GM20431 (cell line): ENCODE measurements around the gene NXPH4.

Source experiments
- in situ Hi-C: fragments of 300-500 bp; cut with MseI, MboI; formaldehyde crosslinking; loops from one replicate; pipeline ENCODE4 v1.15.0; 2020; ENCODE audit warnings: low sequenced_read_pairs; ENCODE audit not compliant: unreplicated experiment

Gene NXPH4

DNA sequence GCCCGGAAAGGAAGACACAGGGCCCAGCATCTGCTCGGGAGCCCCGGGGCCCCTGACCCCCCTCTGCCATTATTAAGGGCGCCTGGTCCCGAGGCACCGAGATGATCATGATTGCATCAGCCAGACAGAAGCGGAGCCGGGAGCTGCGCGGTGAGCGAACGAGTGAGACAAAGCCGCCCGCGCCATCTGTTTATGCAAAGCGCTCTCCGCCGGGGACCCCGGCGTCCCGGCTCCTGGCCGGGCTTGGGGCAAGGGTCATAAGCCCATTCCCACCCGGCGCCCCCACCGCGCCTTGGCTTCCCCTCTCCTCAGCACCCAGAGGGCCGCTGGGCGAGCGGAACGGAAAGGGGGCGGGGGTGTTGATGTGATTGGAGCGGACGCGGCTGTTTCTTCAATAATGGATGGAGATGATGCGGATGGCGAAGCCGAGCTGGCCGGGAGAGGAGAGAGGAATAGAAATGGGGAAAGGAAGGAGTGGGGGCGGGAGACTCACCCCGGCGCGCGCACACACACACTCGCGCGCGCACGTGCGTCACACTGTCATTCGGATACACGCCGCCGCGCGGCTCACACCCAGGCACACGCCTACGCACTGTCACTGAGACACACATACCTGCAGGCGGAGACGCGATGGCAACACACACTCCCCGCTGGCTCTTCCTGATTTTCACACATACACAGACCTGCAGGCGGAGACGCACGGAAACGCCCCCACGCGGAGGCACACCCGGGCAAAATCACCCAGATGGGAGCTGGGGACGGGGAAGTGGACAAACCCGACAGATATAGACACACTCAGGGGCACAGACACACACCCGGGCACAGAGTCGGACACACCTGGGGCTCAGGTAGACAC, 23.7 kb downstream of the NXPH4 start:
- in situ Hi-C loops, result no loop called here

DNA sequence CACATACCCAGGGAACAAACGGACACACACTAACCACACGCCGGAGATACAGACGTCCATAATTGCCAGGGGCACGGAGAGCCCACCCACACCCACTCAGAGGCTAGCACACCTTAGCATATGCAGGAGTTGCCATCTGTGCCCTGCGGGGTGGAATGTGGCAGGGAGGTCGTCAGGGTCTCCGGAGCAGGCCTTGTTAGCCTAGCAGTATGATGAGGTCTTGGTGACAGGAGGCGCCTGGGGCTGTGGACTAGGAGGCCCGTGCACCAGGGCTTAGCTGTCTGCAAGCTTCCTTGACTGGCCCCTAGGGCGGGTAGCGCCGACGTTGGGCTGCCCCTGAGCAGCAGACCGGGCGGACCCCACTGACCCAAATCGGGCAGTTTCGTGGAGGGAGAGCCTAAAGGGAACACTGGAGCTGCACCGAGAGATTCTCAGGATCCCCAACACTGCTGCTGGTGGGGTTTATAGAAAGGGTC, 24.4 kb downstream of the NXPH4 start:
- in situ Hi-C loops, result no loop called here

DNA sequence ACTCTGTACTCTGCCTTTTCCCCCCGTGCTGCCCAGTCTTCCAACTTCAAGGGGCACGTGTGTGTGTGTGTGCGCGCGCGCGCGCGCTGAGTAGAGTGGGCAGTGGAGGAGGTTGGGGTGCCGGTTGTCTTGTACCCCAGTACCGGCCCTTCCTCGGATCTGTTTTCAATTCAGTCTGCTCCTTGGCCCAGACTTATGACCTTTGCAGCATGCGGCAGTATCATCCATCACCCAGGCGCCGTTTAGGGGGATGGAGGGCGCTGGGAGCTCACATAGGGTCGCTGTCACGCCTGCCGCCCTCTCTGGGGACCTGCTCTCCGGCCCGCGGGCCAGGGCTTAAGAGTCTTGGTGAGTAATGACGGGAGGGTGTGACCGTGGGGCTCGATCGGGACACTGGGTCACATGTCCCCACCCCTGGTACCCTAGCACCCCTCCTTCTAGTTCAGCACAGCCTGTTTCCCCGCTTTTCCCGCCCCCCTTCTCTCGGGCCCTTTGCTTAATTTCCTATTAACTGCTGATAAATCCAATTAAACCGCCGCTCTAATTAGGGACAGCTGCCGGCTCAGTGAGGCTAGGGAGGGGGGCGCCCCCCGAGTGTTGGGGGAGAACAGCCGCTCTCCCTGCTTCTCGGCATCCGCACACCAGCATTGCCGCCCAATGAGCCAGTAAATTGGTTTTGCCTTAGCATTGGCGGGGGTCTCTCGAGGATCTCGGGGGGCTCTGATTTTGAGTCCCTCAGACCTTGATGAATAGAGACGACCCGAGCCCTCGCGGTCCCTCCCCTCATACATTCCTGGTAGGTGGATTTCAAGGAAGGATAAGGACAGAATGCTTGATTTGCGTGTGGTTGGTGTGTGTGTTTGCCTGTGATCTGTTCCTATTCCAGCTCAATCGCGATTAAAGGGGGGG, 25.1 kb downstream of the NXPH4 start:
- in situ Hi-C loops, result no loop called here

DNA sequence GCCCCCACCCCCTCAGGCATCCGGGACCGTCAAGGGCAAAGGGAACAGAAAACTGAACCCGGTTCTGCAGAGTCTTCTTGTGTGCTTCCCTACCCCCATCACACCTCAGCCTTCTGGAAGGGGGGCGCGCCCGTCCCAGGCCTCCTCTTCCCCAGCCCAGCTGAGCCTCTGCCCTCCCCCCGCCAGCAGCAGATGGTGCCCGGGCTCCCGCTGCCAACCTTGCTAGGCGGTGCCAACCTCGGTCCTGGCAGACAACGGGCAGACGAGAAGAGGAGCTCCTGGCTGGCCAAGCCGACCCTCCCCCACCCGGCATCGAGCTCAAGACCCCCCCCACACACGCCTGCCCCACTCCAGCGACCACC, 25.7 kb downstream of the NXPH4 start:
- in situ Hi-C loops, result no loop called here

DNA sequence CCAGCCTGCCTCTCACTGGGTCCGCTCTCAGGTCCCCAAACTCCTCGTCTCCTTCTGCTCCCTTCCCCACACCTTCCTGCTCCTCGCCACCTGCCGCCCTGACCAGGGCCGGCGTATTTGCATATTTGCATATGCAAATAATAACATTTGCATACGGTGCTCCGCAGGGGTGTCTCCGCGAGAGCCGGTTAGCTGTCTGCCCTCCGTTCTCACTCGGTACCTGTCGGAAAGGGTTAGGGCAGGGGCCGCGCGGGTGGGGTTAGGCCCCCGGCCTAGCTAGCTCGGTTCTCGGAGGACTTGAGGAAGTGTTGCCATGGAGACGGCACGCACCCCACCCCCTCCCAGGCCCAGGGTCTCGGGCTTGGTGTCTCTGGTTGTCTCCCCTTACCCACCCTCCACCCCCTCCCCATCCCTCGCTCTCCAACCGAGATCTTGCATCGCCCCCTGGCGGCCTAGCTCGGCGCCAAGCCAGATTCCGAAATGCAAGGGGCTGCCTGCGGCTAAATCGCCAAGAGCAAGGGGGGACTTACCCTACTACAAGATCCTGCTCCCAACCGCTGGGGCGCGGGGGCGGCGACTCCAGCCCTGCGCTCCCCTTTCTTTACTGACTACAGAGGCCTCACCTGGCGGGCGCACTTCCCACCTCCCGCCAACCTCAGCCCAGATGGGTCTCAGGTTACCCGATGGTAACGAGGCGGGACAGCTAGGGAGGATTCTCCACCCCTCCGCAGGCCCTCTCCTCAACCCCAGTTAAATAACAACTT, 26.3 kb downstream of the NXPH4 start:
- in situ Hi-C loops, result no loop called here

DNA sequence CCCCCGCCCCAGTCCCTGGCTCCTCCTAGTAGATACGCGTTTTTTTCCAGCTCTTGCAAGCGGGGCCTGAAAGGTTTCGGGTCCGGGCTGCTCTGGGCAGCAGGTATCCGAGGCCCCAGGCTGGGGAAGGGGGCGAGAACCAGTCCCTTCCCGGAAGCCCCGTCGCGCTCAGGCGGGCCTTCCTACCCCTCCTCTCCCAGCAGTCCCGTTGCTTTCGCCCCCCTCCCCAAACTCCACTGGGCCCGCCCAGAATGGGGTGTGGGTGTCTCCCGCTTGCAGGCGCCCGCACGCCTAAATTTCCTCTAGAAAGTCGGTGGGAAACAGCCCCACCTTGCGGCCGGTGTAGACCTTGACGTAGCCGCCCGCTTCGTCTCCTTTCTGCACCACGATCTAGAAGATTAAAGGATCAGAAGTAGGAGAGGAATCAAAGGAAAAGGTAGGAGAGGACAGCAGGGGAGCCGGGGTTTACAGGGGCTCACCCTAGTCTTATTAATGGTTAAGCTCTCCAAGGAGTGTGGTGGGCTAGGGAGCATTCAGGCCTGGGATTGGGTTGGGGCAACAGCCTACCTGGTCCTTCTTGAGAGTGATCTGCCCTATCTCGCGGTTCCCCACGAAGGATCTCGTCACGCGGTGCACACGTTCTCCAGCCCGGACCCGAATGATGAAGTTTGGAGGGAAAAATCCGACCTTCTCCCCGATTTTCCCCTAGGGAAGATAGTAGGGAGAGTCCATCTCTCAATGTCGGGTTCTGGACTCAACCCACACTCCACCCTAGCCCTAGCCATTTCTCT, 27.1 kb downstream of the NXPH4 start:
- in situ Hi-C loops, result no loop called here

DNA sequence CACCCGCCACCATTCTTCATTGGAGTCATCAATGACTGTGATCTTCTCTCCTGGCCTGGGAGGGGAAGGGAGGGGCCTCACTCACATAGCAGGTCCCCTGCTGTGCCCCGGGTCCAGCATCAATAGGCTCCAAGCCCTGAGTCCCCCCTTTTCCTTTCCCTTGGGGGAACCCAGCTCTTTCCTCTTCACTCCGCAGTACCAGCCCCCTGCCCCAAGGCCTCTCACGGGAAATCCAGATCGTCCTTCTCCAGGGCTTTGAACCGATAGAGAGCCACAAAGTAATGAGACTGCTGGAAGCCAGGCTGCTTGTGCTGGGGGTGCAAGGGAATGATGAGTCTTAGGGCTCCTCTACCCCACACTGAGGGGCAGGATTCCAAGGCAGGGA, 27.7 kb downstream of the NXPH4 start:
- in situ Hi-C loops, result no loop called here

DNA sequence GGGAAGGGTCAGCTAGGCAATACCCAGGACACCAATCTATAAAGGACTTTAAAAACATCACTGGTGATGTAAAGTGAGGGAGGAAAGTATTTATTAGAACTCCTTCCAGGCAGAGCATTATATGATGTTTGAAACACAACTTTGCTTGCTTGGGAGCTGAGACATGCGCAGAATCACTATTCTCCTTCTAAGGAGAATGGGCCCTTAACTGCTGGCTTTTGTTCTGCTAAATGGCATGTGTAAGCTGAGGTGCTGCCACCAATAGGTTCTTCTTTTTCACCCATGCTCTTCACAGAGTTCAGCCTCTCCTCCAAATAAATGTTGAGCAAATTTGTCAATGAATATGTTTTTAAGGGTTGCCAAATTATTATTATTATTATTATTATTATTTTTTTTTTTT, 30.4 kb downstream of the NXPH4 start:
- in situ Hi-C loops, result no loop called here

DNA sequence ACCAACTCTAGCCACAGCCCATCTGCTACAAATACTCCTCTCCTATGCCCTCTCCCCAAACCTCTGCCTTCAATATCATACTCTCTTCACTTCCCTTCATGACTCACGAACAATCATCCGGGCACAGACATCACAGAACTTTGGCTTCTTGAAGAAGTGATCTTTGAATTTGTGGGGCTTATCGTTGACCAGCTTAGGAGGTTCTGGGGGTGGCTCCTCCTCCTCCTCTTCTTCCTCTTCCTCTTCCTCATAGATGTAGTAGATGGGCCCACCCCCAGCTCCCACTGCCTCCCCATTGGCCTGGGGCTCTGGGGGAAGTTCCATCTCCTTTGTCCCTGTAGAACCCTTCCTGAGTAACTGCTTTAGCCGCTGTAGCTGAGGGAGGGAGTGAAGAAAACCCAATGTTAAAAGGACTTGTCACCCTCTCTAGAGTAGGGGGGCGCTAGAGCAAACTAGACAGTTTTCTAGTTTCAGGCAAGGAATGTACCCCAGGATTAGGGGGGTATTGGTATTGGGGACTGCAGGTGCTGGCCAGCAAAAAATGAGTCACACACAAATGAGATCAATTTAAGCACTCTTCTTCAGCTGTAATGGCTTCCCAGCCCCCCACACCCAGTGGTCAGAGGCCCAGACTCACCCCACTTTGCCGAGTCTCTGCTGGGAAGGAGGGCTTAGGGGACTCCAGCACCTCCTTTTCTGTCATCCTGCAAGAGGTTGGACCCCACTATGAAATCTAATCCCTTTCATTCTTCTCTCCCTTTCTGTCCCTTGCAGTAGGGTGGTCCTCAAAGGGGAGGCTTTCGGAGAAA, 32.5 kb downstream of the NXPH4 start:
- in situ Hi-C loops, result no loop called here

DNA sequence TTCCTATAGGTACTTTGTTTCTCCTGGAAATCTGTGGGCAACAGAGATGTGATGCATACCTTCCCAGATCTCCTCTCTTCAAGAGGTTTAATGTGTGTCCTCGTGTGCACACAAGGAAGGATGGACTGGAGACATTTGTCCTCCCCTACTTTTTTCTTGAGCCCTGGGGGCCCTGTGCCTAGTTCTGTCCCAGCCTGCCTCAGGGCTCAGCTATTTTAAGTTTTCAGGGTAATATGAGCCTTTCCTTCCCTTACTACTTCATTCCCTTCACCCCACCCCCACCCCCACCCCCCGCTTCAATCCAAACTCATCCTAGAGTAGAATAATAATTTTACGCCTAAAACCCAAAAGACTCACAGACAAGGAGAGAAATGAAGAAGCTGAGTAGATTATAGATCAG, 33.9 kb downstream of the NXPH4 start:
- in situ Hi-C loops, result no loop called here

DNA sequence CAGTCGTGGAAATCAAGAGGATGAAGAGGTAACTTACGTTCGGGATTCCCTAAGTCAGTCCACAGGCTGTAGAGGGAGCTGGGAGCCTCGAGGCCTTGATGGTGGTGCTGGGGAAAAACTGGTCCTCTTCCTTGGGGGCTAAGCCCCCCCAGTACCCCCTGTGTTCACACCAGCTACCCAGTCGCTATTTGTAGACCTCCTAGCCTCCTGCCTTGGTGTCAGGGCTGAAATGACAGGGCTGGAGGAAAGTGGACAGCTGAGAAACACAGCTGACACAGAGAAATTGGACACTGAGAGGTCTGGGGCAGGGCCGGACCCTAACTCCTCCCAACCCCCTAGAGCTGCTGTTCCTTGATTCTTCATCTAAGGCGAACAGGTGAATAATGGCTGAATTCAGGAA, 34.4 kb downstream of the NXPH4 start, which contains the start of gene STAC3:
TSS of gene STAC3 (minus strand) at position 232 of the 400 bp plus-strand sequence. CDS start 1,551 bp downstream, outside the sequence.
- in situ Hi-C loops, result no loop called here

DNA sequence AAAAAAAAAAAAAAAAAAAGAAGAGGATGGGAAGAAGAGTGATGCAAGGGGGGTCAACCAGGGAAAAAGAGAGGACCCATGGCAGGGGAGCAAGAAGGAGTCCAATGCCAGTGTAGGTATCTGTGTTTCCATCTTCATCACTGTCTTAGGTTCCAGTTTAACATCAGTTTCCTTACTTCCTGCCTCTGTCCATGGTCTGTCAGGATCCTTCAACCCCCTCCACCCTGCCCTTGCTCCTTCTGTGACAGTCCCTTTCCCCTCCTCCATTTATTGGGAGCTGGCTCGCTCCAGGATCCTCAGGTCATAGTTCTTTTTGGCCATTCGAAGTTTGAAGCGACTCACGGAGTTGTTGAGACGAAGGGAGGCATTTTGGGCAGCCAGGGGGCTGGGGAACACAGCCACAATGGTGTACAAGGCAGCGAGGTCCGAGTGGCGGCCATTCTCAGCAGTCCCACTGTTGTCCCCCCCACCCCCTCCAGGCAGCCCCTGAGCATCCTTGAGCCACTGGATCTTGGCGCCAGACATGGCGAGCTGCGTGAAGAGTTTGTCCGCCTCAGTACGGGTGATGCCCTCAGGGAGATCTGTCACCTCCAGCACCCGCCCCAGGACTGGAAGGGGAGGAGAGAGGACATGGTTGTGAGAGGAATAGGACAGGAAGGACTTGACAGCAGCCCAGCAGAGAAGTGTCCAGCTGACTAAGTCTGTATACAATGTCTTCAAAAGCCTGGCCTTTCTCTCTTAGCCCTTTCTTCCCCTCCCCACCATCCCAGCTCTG, 38.1 kb downstream of the NXPH4 start:
- in situ Hi-C loops, result no loop called here

DNA sequence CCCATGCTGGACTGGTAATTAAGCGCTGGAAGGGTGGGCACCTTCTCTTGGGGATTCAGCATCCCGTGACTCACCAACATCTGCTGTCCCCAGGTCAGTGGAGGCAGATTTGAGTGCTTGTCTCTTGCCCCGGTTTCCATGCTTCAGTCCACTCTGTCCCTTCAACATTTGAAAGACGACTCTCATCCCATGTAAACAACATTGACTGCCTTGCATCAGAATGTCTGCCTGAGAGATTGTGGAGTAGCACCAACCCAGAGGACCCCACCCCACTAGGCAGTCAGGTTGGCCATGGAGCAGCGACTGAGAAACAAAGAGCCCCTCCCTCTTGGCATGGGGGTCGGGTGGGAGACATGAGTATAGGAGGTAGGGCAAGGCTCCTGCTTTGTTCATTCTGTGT, 39.3 kb downstream of the NXPH4 start:
- in situ Hi-C loops, result no loop called here

DNA sequence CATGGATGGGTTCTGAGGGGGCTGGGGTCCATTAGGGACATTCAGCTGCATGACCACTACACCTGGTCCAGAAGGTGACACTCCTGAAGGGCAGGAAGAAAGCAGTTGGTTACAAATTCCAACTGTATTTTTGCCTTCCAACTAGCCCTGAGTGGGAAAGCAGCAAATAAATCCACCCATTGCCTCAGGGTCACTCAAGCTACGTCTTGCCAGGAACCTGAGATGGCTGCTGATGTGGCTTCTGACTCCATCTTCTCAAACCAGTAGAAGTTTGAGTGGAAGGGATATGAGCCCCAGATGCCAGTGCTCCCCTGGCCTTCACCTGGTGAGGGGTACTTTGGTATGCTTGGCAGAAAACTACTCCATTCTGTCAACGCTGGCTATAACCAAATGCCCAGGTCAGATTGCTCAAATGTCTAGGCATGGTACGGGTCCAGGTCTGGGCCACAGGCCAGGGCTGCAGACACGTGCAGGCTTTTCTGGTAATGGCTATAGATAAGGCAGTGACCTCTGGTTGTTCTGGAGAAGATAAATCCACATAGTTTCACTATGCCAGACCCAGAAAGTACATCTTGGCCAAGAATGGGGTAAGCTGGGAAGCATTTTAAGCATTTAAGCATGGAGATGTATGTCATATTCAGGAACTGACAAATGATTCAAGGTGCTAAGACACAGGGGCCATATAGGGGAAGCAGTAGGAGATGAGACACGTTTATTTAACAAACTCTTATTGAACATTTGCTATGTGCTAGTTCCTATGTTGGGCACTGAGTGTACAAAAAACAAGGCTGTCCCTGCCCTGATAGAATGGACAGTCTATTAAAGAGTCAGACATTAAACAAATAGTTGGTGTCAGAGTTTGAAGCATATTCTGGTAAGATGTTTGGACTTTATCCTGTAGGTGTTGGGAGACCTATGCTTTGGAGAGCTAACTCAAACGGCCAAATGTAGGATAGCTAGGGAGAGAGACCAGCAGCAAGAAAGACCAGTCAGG, 42.7 kb downstream of the NXPH4 start:
- in situ Hi-C loops, result no loop called here

DNA sequence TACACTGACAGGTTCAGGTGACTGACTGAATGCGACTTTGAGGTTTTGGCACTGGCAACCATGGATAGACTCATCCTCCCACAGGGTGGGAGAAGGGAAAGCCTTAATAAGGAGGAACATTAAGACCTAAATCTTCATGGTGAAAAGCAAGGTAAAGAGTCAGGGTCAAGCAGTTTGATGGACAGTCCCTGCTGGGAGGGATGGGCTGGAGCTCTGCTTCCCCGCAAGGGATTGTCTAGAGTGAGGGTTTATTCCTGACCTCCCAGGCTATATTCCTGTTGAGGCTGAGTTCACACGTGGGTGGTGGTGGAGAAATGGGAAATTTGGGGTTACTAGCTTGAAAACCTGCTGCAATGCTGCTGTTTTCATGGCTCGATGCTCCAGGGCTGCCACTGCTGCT, 43.8 kb downstream of the NXPH4 start:
- in situ Hi-C loops, result loop anchor here (10.0 kb wide), 1 partner anchor 194 kb away; the partner anchor contains the start of genes GLI1 and INHBE

DNA sequence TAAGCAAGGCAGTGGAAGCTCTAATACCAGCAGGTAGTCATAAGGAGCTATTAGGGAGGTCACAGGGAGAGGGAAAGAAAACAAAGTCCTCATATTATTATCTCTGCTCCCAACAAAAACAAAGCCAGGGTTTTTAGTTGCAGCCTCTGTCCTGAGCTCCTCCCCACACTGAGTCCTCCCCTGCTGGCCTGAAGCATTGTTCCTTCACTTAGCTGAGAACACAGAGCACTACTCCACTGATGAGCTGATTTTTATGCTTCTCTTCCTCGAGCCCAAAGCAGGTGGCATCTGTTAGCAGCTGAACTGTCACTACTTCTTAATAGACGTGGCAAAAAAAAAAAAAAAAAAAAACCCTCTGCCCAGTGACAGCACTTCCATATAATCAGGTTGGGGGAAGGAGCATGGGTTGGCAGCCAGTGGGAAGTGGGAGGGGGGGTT, 44.9 kb downstream of the NXPH4 start:
- in situ Hi-C loops, result loop anchor here (10.0 kb wide), 1 partner anchor 193 kb away; the partner anchor contains the start of genes GLI1 and INHBE
